ENCODE measurements around the gene MDFI. TPM values are rescaled to one million over a fixed set of nuclear protein-coding genes. Genes with fewer than 3 reads are reported as not detected.

The MDFI gene
- total RNA-seq, 1 donor from 2014 or later, result 36.7 TPM

GRCh38 chr6:41672016-41672415 lies 33.7 kb downstream of the MDFI start:
- DNase-seq (ENCODE audit: low spot score), result no peak

DNA sequence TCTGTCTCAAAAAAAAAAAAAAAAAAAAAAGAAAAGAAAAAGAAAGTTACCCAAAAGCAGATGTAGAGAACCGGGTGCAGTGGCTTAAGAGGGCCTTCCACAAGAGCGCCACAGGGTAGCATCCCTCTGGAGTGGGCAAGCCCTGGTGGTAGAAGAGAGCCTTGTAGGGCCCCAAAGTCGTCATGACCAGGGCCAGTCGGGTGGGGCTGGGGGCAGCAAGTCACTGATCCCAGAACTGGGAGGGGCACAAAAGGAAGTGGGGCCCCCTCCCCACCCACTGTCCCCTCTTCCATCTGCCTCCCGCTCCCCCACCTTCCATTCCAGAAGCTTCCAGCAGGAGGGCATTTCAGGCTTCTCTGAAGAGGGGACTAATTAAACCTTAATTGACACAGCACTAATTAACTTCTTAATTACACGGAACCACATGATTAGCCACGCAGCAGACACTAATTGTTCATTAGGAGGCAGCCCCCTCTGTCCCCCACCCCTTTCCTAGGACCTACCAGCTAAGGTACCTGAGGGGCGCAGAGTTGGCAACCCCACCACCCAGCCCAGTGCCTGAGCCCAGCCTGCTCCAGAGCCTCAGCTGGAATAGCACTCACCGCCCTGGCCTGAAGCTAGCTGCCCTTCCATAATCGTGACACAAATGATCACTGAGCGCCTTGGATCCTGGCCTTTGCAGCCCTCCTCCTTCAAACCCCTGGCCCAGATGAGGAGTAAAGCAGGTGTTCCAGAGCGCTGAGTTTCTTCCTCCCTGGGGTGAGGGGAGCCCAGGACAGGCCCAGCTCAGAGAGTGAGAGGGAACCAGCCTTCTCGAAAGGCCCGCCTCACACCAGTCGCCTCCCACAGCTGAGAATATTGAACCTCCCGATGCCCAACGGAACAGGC lies 34.8 kb downstream of the MDFI start:
- no peak for DNase-seq (ENCODE audit: low spot score)

- no peak for DNase-seq (ENCODE audit: low spot score)
Measured at GRCh38 chr6:41673704-41674000, 35.4 kb downstream of the MDFI start.

DNA sequence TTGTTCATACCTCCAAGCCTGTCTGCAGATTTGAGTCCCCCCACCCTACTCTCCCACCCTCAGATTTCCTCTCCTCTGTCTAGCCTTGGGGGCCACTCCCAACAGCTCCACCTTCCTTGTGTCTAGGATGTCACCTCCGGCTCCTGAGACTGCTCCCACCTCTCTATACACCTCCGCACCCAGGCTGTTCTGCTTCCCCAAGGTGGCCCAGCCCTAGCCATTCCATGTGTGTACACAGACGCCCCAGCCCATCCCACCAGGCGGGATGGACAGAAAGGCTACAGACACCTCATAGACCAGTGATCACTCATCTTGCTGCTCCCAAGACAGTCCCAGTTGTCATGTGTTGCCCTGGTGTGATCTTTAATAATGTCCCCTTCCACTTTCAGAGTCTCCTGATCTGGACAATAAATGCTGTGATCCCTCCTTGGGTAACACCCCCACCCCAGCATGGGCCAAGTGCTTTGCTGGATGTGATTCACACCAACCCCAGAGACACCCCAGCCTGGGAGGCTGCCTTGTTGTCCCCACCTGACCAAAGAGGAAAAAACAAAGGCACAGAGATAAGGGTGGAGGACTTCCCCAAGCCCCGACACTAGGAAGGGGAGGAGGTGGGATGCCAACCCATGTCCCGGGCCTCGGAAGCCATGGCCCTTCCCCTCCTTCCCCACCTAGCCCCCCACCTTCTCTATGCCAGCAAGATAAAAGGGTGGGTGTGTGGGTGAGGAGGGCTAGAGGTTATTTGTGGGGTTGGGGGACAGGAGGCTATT lies 36.1 kb downstream of the MDFI start:
- no peak for DNase-seq (ENCODE audit: low spot score)

- no peak for DNase-seq (ENCODE audit: low spot score)
Measured at GRCh38 chr6:41675176-41675775, 37.0 kb downstream of the MDFI start.

DNA sequence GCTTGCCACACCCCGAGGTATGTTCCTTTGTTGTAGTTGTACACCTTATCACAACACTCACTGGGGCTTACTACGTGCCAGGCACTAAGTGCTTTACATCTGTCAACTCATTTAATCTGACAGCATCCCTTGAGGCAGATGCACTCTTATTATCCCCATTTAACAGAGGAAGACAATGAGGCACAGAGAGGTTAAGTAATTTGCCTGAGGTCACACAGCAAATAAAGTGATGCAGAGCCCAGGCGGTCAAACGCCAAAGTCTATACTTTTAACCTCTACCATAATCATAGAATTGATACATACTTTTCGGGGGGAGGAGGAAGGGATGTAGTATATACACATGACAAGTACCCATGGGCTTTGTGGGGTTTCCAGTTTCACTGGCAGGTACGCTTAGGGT lies 37.7 kb downstream of the MDFI start:
- no peak for DNase-seq (ENCODE audit: low spot score)

DNA sequence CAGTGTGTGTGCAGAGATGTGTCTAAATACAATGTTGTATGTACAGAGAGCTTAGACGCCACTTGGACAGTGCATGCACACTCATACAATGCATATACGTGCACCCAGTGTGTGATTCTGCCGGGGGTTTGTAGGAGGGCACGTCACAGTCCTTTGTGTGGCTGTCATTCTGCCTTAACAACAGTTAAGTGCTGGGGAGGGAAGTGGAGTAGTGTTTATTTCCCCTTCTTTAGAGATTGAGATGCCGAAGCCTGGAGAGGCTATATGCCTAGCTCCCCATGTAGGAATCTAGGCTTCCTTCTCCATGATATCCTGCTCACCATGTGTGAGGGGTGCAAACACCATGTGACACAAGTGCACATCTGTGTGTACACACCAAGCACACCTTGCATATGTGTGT lies 38.2 kb downstream of the MDFI start:
- no peak for DNase-seq (ENCODE audit: low spot score)

DNA sequence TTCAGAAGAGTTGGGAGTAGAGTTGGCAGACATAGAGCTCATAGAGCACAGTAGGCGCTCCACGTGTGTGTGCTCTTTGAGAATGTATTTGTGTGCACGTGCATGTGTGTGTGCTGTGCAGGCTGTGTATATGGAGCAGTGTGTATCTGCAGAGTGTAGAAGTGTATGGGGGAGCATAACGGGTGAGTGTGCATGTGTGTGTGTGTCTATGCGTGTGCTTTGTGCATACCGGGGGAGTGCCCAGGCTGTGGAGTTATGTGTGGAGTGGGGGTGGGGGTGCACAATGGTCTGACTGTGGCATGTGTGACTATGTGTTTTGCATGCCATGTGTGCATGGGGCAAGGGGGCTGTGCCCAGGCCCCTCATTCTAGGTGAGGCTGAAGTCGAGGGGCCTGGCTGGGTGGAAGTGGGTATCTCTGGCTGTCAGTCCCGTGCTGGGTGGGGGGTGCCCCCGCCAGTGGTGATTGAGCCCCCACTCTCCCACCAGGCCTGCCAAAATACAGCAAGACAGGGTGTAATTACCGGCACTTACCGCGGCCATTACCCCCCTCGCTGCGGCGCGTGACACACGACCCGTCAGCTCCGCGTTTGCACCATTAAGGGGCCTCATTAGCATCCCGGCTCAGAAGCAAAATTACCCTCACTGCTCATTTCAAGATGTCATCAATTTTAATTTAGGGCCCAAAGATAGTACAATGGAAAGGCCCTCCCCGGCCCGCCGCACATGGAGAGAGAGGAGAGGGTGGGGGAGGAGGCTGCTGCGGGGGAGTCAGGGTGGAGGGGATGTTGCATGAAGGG lies 39.1 kb downstream of the MDFI start:
- DNase-seq (ENCODE audit: low spot score), result no peak

DNA sequence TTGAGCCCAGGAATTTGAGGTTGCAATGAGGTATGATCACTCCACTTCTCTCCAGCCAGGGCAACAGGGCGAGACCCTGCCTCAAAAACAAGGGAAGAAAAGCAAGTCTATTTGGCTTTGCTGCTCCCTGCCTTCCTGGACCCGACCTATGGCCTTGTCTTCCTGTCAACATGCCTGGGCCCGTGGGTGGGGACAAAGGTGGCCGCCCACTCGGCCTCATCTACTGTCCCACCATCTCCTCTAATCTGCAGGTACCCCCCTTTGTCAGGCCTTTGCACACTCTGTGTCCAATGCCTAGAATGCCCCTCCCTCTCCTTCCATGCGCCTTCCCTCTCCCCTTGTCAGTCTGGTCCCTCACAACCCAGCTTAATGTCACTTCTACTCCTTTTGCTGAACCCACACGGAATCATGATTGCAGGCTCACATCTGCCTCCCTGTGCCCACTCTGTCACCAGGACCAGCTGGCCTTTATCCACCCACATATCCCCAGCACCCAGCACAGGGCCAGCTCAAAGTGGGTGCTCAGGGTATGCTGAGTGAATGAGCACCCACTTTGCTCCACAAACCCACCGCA lies 40.3 kb downstream of the MDFI start:
- DNase-seq (ENCODE audit: low spot score), result no peak

DNA sequence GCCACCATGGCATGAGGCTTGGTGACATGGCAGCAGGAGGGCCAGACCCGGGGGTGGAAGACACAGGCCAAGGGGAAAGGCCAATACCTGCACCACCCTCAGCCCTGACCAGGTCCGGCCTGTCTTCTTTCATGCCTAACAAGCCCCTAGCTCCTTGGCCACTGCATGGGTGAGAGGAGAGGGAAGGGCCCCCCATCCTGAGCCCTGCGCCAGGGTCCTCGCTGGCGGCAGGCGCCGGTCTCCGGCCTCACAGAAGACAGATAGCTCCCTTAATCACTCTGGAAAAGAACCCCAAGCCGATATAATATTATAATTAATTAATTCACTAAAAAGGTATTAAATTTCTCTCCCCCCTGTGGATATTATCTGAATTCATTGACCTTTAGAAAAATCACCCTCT lies 41.4 kb downstream of the MDFI start:
- no peak for DNase-seq (ENCODE audit: low spot score)

DNA sequence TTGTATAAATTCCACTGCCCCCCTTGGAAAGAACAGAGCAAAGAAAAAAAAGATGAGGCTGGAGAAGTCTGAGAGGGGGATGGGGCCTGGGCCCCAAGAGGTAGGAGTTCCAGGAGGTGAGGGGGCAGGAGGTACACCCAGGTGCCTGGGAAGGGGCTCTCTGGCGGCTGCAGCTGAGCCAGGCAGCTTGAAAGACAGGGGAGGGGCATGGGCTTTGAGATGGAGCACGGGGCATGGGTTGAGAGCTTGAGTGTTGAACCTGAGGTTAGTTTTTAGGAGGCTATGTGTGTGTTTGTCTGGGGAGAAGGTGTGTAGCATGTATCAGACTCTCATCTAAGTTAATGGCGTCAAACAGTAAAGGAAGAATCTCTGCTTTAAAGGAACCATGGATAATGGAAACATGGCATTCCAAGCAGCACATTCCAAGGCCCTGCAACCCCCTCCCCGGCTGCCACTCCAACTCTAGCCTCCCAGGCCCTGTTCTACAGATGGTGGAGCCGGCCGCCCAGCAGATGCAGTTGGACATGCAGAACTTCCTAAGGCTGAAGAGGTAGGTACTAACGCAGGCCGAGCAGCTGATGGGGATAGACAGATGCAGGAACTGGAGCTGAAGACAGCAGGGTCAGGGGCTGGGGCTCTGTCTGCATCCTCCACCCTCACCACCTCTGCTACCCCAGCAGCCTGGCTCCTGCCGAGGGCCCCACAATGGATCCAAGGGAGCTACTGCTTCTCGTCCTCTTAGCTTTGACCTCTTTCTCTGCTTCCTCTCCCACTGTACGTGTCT lies 42.1 kb downstream of the MDFI start:
- DNase-seq (ENCODE audit: low spot score), result no peak

- peak; percentile 91 for DNase-seq (ENCODE audit: low spot score)
Measured at GRCh38 chr6:41682056-41682477, 43.8 kb downstream of the MDFI start.

DNA sequence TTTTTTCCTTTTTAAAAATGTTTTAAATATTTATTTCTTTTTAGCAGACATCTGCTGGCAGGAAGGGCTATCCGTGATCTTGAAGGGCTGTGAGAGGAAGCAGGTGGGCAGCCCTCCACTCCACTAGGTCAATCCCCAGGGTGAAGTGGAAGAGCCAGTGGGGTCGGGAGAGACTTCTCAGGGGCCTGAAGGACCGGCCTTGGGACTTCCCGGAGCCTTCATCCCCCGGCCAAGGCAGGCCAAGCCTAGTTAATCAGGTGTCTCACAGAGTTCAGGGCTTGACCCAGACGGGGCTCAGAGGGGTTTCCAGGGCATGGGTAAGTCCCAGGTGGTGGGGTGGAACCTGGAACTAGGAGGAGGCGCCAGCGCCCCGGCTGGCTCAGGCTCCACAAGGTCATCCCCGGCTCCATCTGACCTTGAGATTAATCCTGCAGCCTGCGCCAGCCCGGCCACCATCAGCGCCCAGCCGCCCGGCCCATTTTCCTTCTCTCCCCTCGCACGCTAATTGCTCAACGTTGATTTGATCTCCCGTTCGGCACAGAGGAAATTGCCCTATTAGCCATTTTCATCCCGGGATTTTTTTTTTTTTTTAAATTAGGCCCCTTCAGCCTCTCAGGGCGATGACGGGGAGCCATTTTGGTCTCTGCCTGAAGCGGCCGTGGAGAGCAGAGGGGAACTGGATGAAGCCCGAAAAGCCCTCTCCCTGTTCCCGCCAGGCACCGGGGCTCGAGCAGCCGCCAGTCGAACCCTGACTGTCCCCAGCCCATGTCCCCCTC lies 44.4 kb downstream of the MDFI start:
- no peak for DNase-seq (ENCODE audit: low spot score)

GRCh38 chr6:41683273-41683522 lies 44.9 kb downstream of the MDFI start:
- no peak for DNase-seq (ENCODE audit: low spot score)

GRCh38 chr6:41683523-41684310 lies 45.4 kb downstream of the MDFI start:
- DNase-seq (ENCODE audit: low spot score), result peak; percentile 78

DNA sequence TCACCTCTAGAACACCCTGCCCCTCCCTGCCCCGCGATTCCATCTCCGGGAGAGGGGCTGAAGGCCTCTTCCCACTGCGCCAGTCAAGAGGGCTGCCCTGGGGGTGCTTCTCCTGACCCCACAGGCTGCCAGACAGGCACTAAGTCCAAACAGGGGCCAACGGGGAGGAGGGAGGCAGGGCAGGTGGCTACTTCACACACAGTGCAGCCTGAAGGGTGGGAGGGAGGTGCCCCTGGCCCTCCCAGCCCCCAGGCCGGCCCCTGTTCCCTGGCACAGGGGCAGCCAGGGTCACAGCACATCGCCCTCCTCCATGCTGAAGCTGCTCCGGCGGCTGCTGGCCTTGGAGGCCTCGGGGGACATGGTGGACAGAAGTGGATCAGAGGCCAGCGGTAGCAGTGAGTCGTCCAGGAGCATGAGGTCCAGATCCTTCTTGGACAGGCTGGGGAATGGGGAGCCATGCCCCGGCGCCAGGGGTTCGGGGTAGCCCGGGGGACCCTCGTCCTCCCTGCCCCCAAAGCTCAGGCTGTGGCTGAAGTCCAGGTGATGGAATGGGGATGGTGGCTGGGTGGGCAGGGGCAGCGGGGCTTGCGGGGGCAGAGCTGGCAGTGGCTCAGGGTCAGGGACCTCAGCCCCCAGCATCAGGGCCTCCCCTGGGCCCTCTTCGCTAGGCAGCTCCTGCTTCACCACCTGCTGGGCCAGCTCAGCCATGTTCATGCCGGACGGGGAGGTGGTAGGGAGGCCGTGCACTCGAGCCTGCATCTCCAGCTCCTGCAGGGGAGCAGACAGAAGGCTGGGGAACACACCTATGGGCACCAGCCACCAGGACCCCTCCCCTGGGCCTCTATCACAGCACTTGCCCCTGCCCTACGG lies 46.3 kb downstream of the MDFI start:
- no peak for DNase-seq (ENCODE audit: low spot score)

DNA sequence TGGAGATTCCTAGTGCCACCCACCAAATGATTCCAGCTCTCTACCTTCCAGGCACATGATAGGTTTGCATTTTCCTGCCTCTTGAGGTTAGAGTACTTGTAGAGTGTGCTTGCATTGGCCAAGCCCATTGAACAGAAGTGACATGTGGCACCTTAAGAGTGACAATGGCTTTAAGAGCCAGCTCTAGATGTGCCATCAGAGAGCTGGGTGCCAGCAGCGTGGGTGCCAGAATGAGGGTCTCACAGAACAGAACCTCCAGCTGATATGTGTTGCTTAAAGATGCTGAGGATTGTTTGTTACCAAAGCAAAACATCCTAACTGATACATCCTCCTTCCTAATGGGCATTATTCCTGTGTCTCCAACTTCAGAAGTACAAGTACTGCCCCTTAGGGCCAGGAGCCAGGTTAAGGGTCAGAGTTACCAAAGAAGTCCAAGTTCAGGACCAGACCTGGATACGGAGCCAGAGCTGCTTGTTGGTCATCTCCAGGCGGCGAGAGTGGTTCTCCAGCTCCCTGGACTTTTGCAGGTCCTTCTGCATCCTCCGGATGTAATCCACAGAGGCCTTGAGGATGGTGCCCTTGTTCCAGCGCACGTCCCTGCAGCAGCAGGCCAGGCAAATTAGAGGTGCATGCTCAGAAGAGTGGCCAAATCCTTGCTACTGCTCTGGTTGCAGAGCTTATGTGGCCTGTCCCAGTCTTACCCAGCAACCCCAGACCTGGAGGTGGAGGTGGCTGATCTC lies 47.5 kb downstream of the MDFI start:
- no peak for DNase-seq (ENCODE audit: low spot score)

Measured in ureter (tissue), 1 donor.